H1 (cell line): ENCODE results near the gene EGFR. TPM values are rescaled to one million over a fixed set of nuclear protein-coding genes. Genes with fewer than 3 reads are reported as not detected.
A peak's percentile ranks its signal among the peaks of the same experiment; 100 is the strongest.

ENCODE experiments used
- CTCF ChIA-PET: fragments of 300-600 bp; sonication (Branson Sonifier 250); formaldehyde crosslinking; loops from one replicate; lab custom pipeline; 2021; ENCODE audit not compliant: partially characterized antibody; lab: Charles Lee
- POLR2A ChIA-PET: fragments of 300-600 bp; sonication (Branson Sonifier 250); formaldehyde crosslinking; loops from one replicate; lab custom pipeline; 2021; ENCODE audit warnings: inconsistent platforms; ENCODE audit not compliant: partially characterized antibody; lab: Charles Lee
- DNase-seq, 2 experiments: peaks; one replicate each; pipeline versions ENCODE4 v3.0.0 to v3.0.0-alpha.2; 2010 to 2022; ENCODE audit warnings: low spot score in 2 of 2, low read depth in 1 of 2, mixed read lengths in 1 of 2
- FAIRE-seq: peaks from 2 replicates; lab custom pipeline; 2011; peaks lifted over from hg19 to GRCh38; lab: Jason Lieb, UNC
- H2AFZ ChIP-seq: 2 replicates; pipeline ENCODE4 v1.8.1; 2012; ENCODE audit warnings: low read length, inconsistent platforms
- H2AK5ac ChIP-seq: 2 replicates; pipeline ENCODE4 v1.6.1; 2013; ENCODE audit warnings: low read depth, low read length
- H2BK120ac ChIP-seq: replicated peaks from 2 replicates; pipeline ENCODE3; 2013; ENCODE audit warnings: low read depth, low read length, inconsistent platforms
- H2BK12ac ChIP-seq: 2 replicates; pipeline ENCODE4 v1.6.1; 2013; ENCODE audit warnings: low read depth, low read length
- H2BK15ac ChIP-seq: 2 replicates; pipeline ENCODE4 v1.6.1; 2013; ENCODE audit warnings: low read length
- H2BK20ac ChIP-seq: 2 replicates; pipeline ENCODE4 v1.6.1; 2013; ENCODE audit warnings: low read length
- H2BK5ac ChIP-seq: 2 replicates; pipeline ENCODE4 v1.6.1; 2013; ENCODE audit warnings: low read depth, low read length
- H3K14ac ChIP-seq: 2 replicates; pipeline ENCODE4 v1.6.1; 2013; ENCODE audit warnings: inconsistent platforms; ENCODE audit not compliant: insufficient read length
- H3K18ac ChIP-seq: 2 replicates; pipeline ENCODE4 v1.6.1; 2013; ENCODE audit warnings: low read length; ENCODE audit errors: extremely low read depth
- H3K23ac ChIP-seq: 2 replicates; pipeline ENCODE4 v1.6.1; 2013; ENCODE audit warnings: inconsistent platforms; ENCODE audit not compliant: insufficient read length
- H3K23me2 ChIP-seq: 2 replicates; pipeline ENCODE4 v1.6.1; 2013; ENCODE audit warnings: low read depth, low read length
- H3K27ac ChIP-seq: 2 replicates; pipeline ENCODE4 v1.6.1; 2011; ENCODE audit warnings: low read depth, low read length, inconsistent platforms
- H3K27me3 ChIP-seq, 4 experiments: replicated peaks in 1 of 4; 1 replicate in 1 of 4; 2 replicates in 3 of 4; pipeline versions ENCODE4 v1.6.1 to v1.8.1; 2011 to 2013; ENCODE audit warnings: low read length in 3 of 4, mild to moderate bottlenecking in 3 of 4, inconsistent platforms in 2 of 4, mixed read lengths in 2 of 4, moderate library complexity in 1 of 4; ENCODE audit not compliant: control insufficient read depth in 3 of 4, insufficient read depth in 3 of 4; ENCODE audit errors: extremely low read depth in 1 of 4
- H3K36me3 ChIP-seq, 4 experiments: 2 replicates each; pipeline versions ENCODE4 v1.6.1 to v1.8.1; 2011 to 2013; ENCODE audit warnings: mild to moderate bottlenecking in 4 of 4, low read length in 3 of 4, moderate library complexity in 2 of 4, control low read depth in 1 of 4, inconsistent platforms in 1 of 4; ENCODE audit not compliant: insufficient read depth in 4 of 4, control insufficient read depth in 2 of 4
- H3K4ac ChIP-seq: replicated peaks from 2 replicates; pipeline ENCODE3; 2013; ENCODE audit warnings: low read length, low read depth, mixed read lengths, inconsistent platforms; ENCODE audit not compliant: insufficient read length
- H3K4me1 ChIP-seq, 4 experiments: replicated peaks in 1 of 4; 1 replicate in 1 of 4; 2 replicates in 3 of 4; pipeline versions ENCODE4 v1.6.1 to v1.8.1; 2011 to 2013; ENCODE audit warnings: low read length in 3 of 4, inconsistent platforms in 2 of 4, mixed read lengths in 1 of 4; ENCODE audit not compliant: insufficient read depth in 4 of 4, control insufficient read depth in 3 of 4
- H3K4me2 ChIP-seq, 2 experiments: 2 replicates each; pipeline versions ENCODE4 v1.6.1 to v1.8.1; 2011 to 2013; ENCODE audit warnings: low read depth in 2 of 2, low read length in 2 of 2, control low read depth in 1 of 2, inconsistent platforms in 1 of 2, mild to moderate bottlenecking in 1 of 2; ENCODE audit not compliant: insufficient read depth in 1 of 2
- H3K4me3 ChIP-seq, 4 experiments: fragments of 200-600, 300-600 bp in 1 of 4; sonication (generic), shearing (Covaris generic), sonication (Bioruptor Twin) in 1 of 4; 2 replicates each; pipeline versions ENCODE4 v1.5.1 to v1.8.1; 2011 to 2016; ENCODE audit warnings: low read length in 4 of 4, low read depth in 3 of 4, control low read depth in 2 of 4, inconsistent platforms in 2 of 4, mild to moderate bottlenecking in 2 of 4, mixed read lengths in 1 of 4, moderate library complexity in 1 of 4; ENCODE audit not compliant: insufficient read depth in 2 of 4; ENCODE audit errors: extremely low read depth in 1 of 4
- H3K56ac ChIP-seq: replicated peaks from 2 replicates; pipeline ENCODE3; 2013; ENCODE audit warnings: low read depth, mild to moderate bottlenecking, mixed read lengths, low read length, inconsistent platforms; ENCODE audit not compliant: insufficient read length
- H3K79me1 ChIP-seq: 2 replicates; pipeline ENCODE4 v1.6.1; 2013; ENCODE audit warnings: low read depth, low read length, control low read depth
- H3K79me2 ChIP-seq, 2 experiments: 2 replicates each; pipeline versions ENCODE4 v1.6.1 to v1.8.1; 2012 to 2013; ENCODE audit warnings: low read length in 2 of 2, mild to moderate bottlenecking in 2 of 2, inconsistent platforms in 1 of 2; ENCODE audit not compliant: insufficient read depth in 2 of 2, control insufficient read depth in 1 of 2
- H3K9ac ChIP-seq, 4 experiments: replicated peaks in 1 of 4; 1 replicate in 1 of 4; 2 replicates in 3 of 4; pipeline versions ENCODE4 v1.6.1 to v1.8.1; 2011 to 2013; ENCODE audit warnings: low read depth in 3 of 4, low read length in 3 of 4, control low read depth in 2 of 4, mild to moderate bottlenecking in 2 of 4, moderate library complexity in 2 of 4, inconsistent platforms in 1 of 4; ENCODE audit errors: extremely low read depth in 1 of 4
- H3K9me3 ChIP-seq, 2 experiments: 2 replicates each; pipeline versions ENCODE4 v1.6.1 to v1.8.1; 2012 to 2013; ENCODE audit warnings: mild to moderate bottlenecking in 2 of 2, moderate library complexity in 2 of 2, control low read depth in 1 of 2, inconsistent platforms in 1 of 2, low read depth in 1 of 2, low read length in 1 of 2, mixed read lengths in 1 of 2; ENCODE audit not compliant: insufficient read depth in 2 of 2
- H4K20me1 ChIP-seq, 2 experiments: replicated peaks in 1 of 2; 2 replicates each; pipeline versions ENCODE3 to v1.8.1; 2011 to 2013; ENCODE audit warnings: inconsistent platforms in 2 of 2, low read length in 2 of 2, mild to moderate bottlenecking in 1 of 2; ENCODE audit not compliant: insufficient read depth in 2 of 2, control insufficient read depth in 1 of 2
- H4K5ac ChIP-seq: 2 replicates; pipeline ENCODE4 v1.6.1; 2013; ENCODE audit warnings: low read length, low read depth, mixed read lengths, inconsistent platforms; ENCODE audit not compliant: insufficient read length
- H4K8ac ChIP-seq: 2 replicates; pipeline ENCODE4 v1.8.0; 2013; ENCODE audit warnings: mild to moderate bottlenecking, moderate library complexity, low read length, inconsistent platforms; ENCODE audit not compliant: insufficient read depth; ENCODE audit errors: extremely low read depth
- H4K91ac ChIP-seq: replicated peaks from 2 replicates; pipeline ENCODE3; 2013; ENCODE audit warnings: low read length, mixed read lengths, inconsistent platforms; ENCODE audit not compliant: insufficient read length
- BACH1 ChIP-seq: IDR thresholded peaks from 2 replicates; pipeline ENCODE4 v1.6.1; 2012; ENCODE audit warnings: low read length, improper control_type of control experiment
- CHD1 ChIP-seq: IDR thresholded peaks from 2 replicates; pipeline ENCODE4 v1.6.1; 2012; ENCODE audit warnings: low read depth, low read length, improper control_type of control experiment
- HDAC2 ChIP-seq, 2 experiments: fragments of 300-600 bp in 1 of 2; sonication (generic) in 1 of 2; IDR thresholded peaks; 2 replicates each; pipeline ENCODE4 v1.6.1; 2011 to 2012; ENCODE audit warnings: low read depth in 2 of 2, low read length in 2 of 2, mild to moderate bottlenecking in 2 of 2, moderate library complexity in 2 of 2, borderline replicate concordance in 1 of 2, inconsistent platforms in 1 of 2
- JUN ChIP-seq: IDR thresholded peaks from 2 replicates; pipeline ENCODE4 v1.6.1; 2011; ENCODE audit warnings: low read depth, mild to moderate bottlenecking, improper control_type of control experiment, low read length
- JUND ChIP-seq: IDR thresholded peaks from 2 replicates; pipeline ENCODE4 v1.6.1; 2011; ENCODE audit warnings: mild to moderate bottlenecking, improper control_type of control experiment, low read length
- NRF1 ChIP-seq: IDR thresholded peaks from 2 replicates; pipeline ENCODE4 v1.6.1; 2011; ENCODE audit warnings: mild to moderate bottlenecking, low read depth, low read length, improper control_type of control experiment
- TAF1 ChIP-seq: IDR thresholded peaks from 2 replicates; pipeline ENCODE4 v1.6.1; 2011; ENCODE audit warnings: mild to moderate bottlenecking, low read depth, low read length
- TCF12 ChIP-seq: IDR thresholded peaks from 2 replicates; pipeline ENCODE4 v1.6.1; 2011; ENCODE audit warnings: low read depth, mild to moderate bottlenecking, low read length
- TEAD4 ChIP-seq: IDR thresholded peaks from 2 replicates; pipeline ENCODE4 v1.6.1; 2012; ENCODE audit warnings: low read depth, low read length, inconsistent platforms, mixed read lengths
- WGBS, 2 experiments: shearing (Covaris generic) in 1 of 2; methylation state at CpG; one replicate each; pipeline versions ENCODE4 v1.1.6 to v1.1.7; 2013 to 2015; ENCODE audit warnings: low lambda C conversion rate in 2 of 2, mixed read lengths in 2 of 2, inconsistent platforms in 1 of 2, low coverage in 1 of 2, missing lambda C conversion rate in 1 of 2; ENCODE audit not compliant: insufficient replicate concordance in 2 of 2, insufficient coverage in 1 of 2, insufficient read length in 1 of 2; ENCODE audit errors: extremely low coverage in 1 of 2, missing lambda C conversion rate in 1 of 2; 5-methylcytosine and 5-hydroxymethylcytosine counted together
- polyA plus RNA-seq, 7 experiments: library from polyadenylated mRNA; depleted of rRNA in 3 of 7; stranded (reverse) in 5 of 7; unstranded in 2 of 7; fragments of >200 nt in 5 of 7; fragments of 200-250 nt in 2 of 7; gene quantifications; 1 replicate in 5 of 7; 2 replicates in 1 of 7; 4 replicates in 1 of 7; pipeline versions ENCODE4 v1.2.1 to v1.2.3, GENCODE V29; 2011 to 2013; ENCODE audit warnings: missing spikeins in 2 of 7, mixed read lengths in 2 of 7
- total RNA-seq: library from RNA; stranded (reverse); fragmentation: NEBNext Ultra II Directional; extraction: Animal tissue kit (Norgen Biotek cat#: 25700); gene quantifications from 2 replicates; pipeline ENCODE4 v1.2.1, GENCODE V29; 2021

Gene EGFR
- total and polyA plus RNA-seq, 2 of the 8 experiments (the other 6 are each of a cell fraction or from before 2014, with no cell fraction given): 1.9 to 5.8 TPM

DNA sequence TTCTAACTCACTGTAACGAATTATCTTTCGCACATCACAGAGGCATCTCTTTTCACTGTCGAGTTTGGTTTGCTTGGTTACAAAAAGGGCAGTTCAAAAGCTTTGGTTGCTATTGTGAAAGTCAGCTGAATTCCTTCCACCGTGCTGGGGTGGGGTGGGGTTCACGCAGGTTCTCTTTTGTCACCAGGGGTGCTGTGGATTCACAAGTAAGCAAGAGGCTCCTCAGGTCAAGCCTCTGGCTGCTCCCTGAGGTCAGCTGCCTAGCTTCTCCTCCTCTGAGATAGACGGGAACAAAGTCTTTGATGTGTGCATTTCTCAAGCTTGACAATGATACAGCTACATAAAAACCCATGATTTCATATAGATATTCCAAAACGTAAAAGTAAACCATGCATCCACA is 47.7 kb downstream of the EGFR start:
- H3K79me2 ChIP-seq: no peaks in the 10 kb centered on the region
- H3K79me1 ChIP-seq: 0 out of 2 replicates have a peak, but pooled peaks cover 2% of the 10 kb centered on the region
- no peak overlapping the region for H4K8ac ChIP-seq
- CTCF ChIA-PET: interaction anchor here (1.2 to 2.2 kb wide), 4 partner anchors 56 to 293 kb away, joined by 3 to 6 read pairs (median 4); no protein-coding TSS in a partner anchor
- H3K4me2 ChIP-seq: no peak overlapping the region; a peak in 1 of 4 replicates
- no peak overlapping the region for H2AFZ ChIP-seq
- H3K14ac ChIP-seq: no peak overlapping the region
- no peak overlapping the region for H2BK5ac ChIP-seq
- TF ChIP-seq TAF1 (no peak), TCF12 (no peak), TEAD4 (no peak), JUND (no peak), BACH1 (no peak), NRF1 (no peak), JUN (no peak), CHD1 (no peak), HDAC2 (IDR thresholded peaks at IDR 0.05; ENCODE audit: borderline replicate concordance in 1 of 2, low read depth in 2 of 2, low read length in 2 of 2) (no peak)
- H3K4me1 ChIP-seq: peaks cover 0 to 9% (median 3%) of the 10 kb centered on the region in 4 experiments; a peak in 5 of 7 replicates
- H2BK120ac ChIP-seq: no peak overlapping the region
- H3K56ac ChIP-seq: no peak overlapping the region
- no peak overlapping the region for H3K27ac ChIP-seq
- H3K36me3 ChIP-seq: no peaks in the 10 kb centered on the region
- H4K5ac ChIP-seq: no peak overlapping the region
- WGBS, 2 experiments: 71% methylated on average over 7 of the region's 7 CpGs; no CpG with 5 or more reads in 1 of the 2 experiments
- H3K23me2 ChIP-seq: no peaks in the 10 kb centered on the region
- H2BK12ac ChIP-seq: no peak overlapping the region
- H2BK20ac ChIP-seq: no peak overlapping the region
- DNase-seq (no peak), FAIRE-seq (no peak)
- POLR2A ChIA-PET: no interaction called here
- peaks cover 0 to 3% of the 10 kb centered on the region in 2 experiments for H4K20me1 ChIP-seq
- H3K4ac ChIP-seq: no peak overlapping the region
- no peak overlapping the region for H2BK15ac ChIP-seq
- no peak overlapping the region for H3K18ac ChIP-seq
- H2AK5ac ChIP-seq: 0 out of 2 replicates have a peak overlapping the region, but pooled peaks have one; percentile 57
- no peak overlapping the region for H3K23ac ChIP-seq
- H3K27me3 ChIP-seq: no peaks in the 10 kb centered on the region
- no peaks in the 10 kb centered on the region for H3K9me3 ChIP-seq
- no peak overlapping the region for H3K4me3 ChIP-seq
- no peak overlapping the region for H3K9ac ChIP-seq
- H4K91ac ChIP-seq: no peak overlapping the region
